ENCODE data around the gene LGR4. TPM values are rescaled to one million over a fixed set of nuclear protein-coding genes. Genes with fewer than 3 reads are reported as not detected.

Gene LGR4
- polyA plus RNA-seq, 1 experiment: 5.8 TPM

GRCh38 chr11:27436916-27437315 is 35.7 kb downstream of the LGR4 start:
- no peaks in the 10 kb centered on the region for H3K9me3 ChIP-seq (ENCODE audit: control insufficient read depth, insufficient read depth, low read length)
- H3K27ac ChIP-seq (ENCODE audit: low read depth, low read length): no peak overlapping the region
- no peak overlapping the region for H3K4me3 ChIP-seq (ENCODE audit: low read depth, low read length)
- no peak for DNase-seq (ENCODE audit: low read depth, low spot score)
- TF ChIP-seq CTCF (IDR thresholded peaks at IDR 0.05; ENCODE audit: low read depth, low read length): no peak
- H3K27me3 ChIP-seq (ENCODE audit: control insufficient read depth, insufficient read depth, low read length): no peaks in the 10 kb centered on the region
- CTCF ChIA-PET: no interaction called here
- POLR2A ChIA-PET: no interaction called here

GRCh38 chr11:27433742-27434141 is 38.8 kb downstream of the LGR4 start:
- no peak for TF ChIP-seq CTCF (IDR thresholded peaks at IDR 0.05; ENCODE audit: low read depth, low read length)
- H3K27ac ChIP-seq (ENCODE audit: low read depth, low read length): no peak overlapping the region
- ChIA-PET CTCF (interaction anchor here (1.9 kb wide), 1 partner anchor 52 kb away, joined by 4 read pairs; no protein-coding TSS in a partner anchor), POLR2A (interaction anchor here (0.6 kb wide), 1 partner anchor 96 kb away, joined by 6 read pairs; no protein-coding TSS in a partner anchor)
- H3K27me3 ChIP-seq (ENCODE audit: control insufficient read depth, insufficient read depth, low read length): no peaks in the 10 kb centered on the region
- H3K9me3 ChIP-seq (ENCODE audit: control insufficient read depth, insufficient read depth, low read length): no peaks in the 10 kb centered on the region
- DNase-seq (ENCODE audit: low read depth, low spot score): no peak
- no peak overlapping the region for H3K4me3 ChIP-seq (ENCODE audit: low read depth, low read length)

- ChIA-PET POLR2A (no interaction called here), CTCF (no interaction called here)
- DNase-seq (ENCODE audit: low read depth, low spot score): no peak
- H3K9me3 ChIP-seq (ENCODE audit: control insufficient read depth, insufficient read depth, low read length): no peaks in the 10 kb centered on the region
- no peak overlapping the region for H3K27ac ChIP-seq (ENCODE audit: low read depth, low read length)
- no peaks in the 10 kb centered on the region for H3K27me3 ChIP-seq (ENCODE audit: control insufficient read depth, insufficient read depth, low read length)
- H3K4me3 ChIP-seq (ENCODE audit: low read depth, low read length): no peak overlapping the region
- TF ChIP-seq CTCF (IDR thresholded peaks at IDR 0.05; ENCODE audit: low read depth, low read length): no peak
These were observed 40.8 kb downstream of the LGR4 start for GRCh38 chr11:27431808-27432207.

GRCh38 chr11:27429761-27430393 is 42.7 kb downstream of the LGR4 start:
- H3K9me3 ChIP-seq (ENCODE audit: control insufficient read depth, insufficient read depth, low read length): no peaks in the 10 kb centered on the region
- no peak for DNase-seq (ENCODE audit: low read depth, low spot score)
- ChIA-PET CTCF (no interaction called here), POLR2A (interaction anchor here (0.6 kb wide), 1 partner anchor 70 kb away, joined by 3 read pairs; no protein-coding TSS in a partner anchor)
- no peak overlapping the region for H3K4me3 ChIP-seq (ENCODE audit: low read depth, low read length)
- TF ChIP-seq CTCF (IDR thresholded peaks at IDR 0.05; ENCODE audit: low read depth, low read length): no peak
- H3K27ac ChIP-seq (ENCODE audit: low read depth, low read length): no peak overlapping the region
- no peaks in the 10 kb centered on the region for H3K27me3 ChIP-seq (ENCODE audit: control insufficient read depth, insufficient read depth, low read length)

GRCh38 chr11:27427183-27427980 is 45.2 kb downstream of the LGR4 start:
- POLR2A ChIA-PET: no interaction called here
- CTCF ChIA-PET: interaction anchor here (0.9 to 1.1 kb wide), 4 partner anchors 58 to 244 kb away, joined by 3 to 4 read pairs (median 4); no protein-coding TSS in a partner anchor
- H3K27ac ChIP-seq (ENCODE audit: low read depth, low read length): no peak overlapping the region
- no peak for TF ChIP-seq CTCF (IDR thresholded peaks at IDR 0.05; ENCODE audit: low read depth, low read length)
- DNase-seq (ENCODE audit: low read depth, low spot score): no peak
- no peak overlapping the region for H3K4me3 ChIP-seq (ENCODE audit: low read depth, low read length)
- no peaks in the 10 kb centered on the region for H3K9me3 ChIP-seq (ENCODE audit: control insufficient read depth, insufficient read depth, low read length)
- H3K27me3 ChIP-seq (ENCODE audit: control insufficient read depth, insufficient read depth, low read length): no peaks in the 10 kb centered on the region

Data from AG04450 (cell line).